Prostate gland (tissue), 2 donors: ENCODE measurements around the gene RACGAP1. TPM values are rescaled to one million over a fixed set of nuclear protein-coding genes. Genes with fewer than 3 reads are reported as not detected.

Experiments
- DNase-seq: peaks from one replicate; pipeline ENCODE4 v3.0.0-alpha.2; 2019; ENCODE audit warnings: low spot score
- H3K27ac ChIP-seq, 2 donors: fragments of 200-600 bp; sonication (generic); 2 replicates each; pipeline ENCODE4 v1.5.1; 2017 to 2019
- H3K27me3 ChIP-seq: fragments of 200-600 bp; sonication (generic); replicated peaks from 2 replicates; pipeline ENCODE4 v1.5.1; 2019; ENCODE audit not compliant: insufficient read depth
- H3K36me3 ChIP-seq, 2 donors: fragments of 200-600 bp; sonication (generic); 1 replicate in 1 of 2; 2 replicates in 1 of 2; pipeline versions ENCODE4 v1.5.1 to v1.8.1; 2017 to 2019
- H3K4me1 ChIP-seq: fragments of 200-600 bp; sonication (generic); replicated peaks from 2 replicates; pipeline ENCODE4 v1.5.1; 2019
- H3K4me3 ChIP-seq, 2 donors: fragments of 200-600 bp; sonication (generic); 2 replicates each; pipeline ENCODE4 v1.5.1; 2017 to 2019
- H3K9me3 ChIP-seq: fragments of 200-600 bp; sonication (generic); 2 replicates; pipeline ENCODE4 v1.5.1; 2017
- CTCF ChIP-seq, 4 experiments: fragments of 200-600 bp in 2 of 4; fragments of 450-650 bp in 2 of 4; sonication (generic) in 2 of 4; IDR thresholded peaks; 1 replicate in 3 of 4; 2 replicates in 1 of 4; pipeline ENCODE4 v1.5.1; 2016 to 2019; ENCODE audit warnings: antibody characterized with exemption in 4 of 4, mild to moderate bottlenecking in 2 of 4, moderate library complexity in 2 of 4
- POLR2A ChIP-seq: fragments of 450-650 bp; IDR thresholded peaks from one replicate; pipeline ENCODE4 v1.6.1; 2016; ENCODE audit warnings: antibody characterized with exemption, mild to moderate bottlenecking
- POLR2AphosphoS5 ChIP-seq: sonication (generic); formaldehyde crosslinking; IDR thresholded peaks from one replicate; pipeline ENCODE4 v1.6.1; 2017; ENCODE audit warnings: antibody characterized with exemption
- WGBS: methylation state at CpG from one replicate; pipeline ENCODE4 v1.1.5; 2018; 5-methylcytosine and 5-hydroxymethylcytosine counted together
- intact Hi-C: fragments of 100-400 bp; cut with DNase I; formaldehyde crosslinking; loops from one replicate; pipeline ENCODE4 v1.14.2; 2022
- total RNA-seq, 2 donors: library from RNA; depleted of rRNA; stranded (reverse); fragments of >200 nt; gene quantifications; one replicate each; pipeline ENCODE4 v1.1.0, GENCODE V29; 2016

RACGAP1 gene
- total RNA-seq, 2 donors from 2014 or later, result 9.1 to 18.9 TPM

GRCh38 chr12:50013361-50014147, 11.7 kb downstream of the RACGAP1 start:
- no peaks in the 10 kb centered on the region for H3K4me1 ChIP-seq
- no peaks in the 10 kb centered on the region for H3K27me3 ChIP-seq
- no peak overlapping the region for H3K4me3 ChIP-seq
- H3K36me3 ChIP-seq, result no peaks in the 10 kb centered on the region
- intact Hi-C loops, result no loop called here
- no peak overlapping the region for H3K27ac ChIP-seq
- 82% methylated on average over 2 of the region's 2 CpGs for WGBS
- TF ChIP-seq CTCF (IDR thresholded peaks at IDR 0.05) (no peak), POLR2AphosphoS5 (no peak), POLR2A (no peak)
- DNase-seq, result no peak
- no peaks in the 10 kb centered on the region for H3K9me3 ChIP-seq

- Histone ChIP-seq H3K27ac (no peak overlapping the region), H3K4me3 (no peak overlapping the region), H3K9me3 (no peaks in the 10 kb centered on the region), H3K36me3 (no peaks in the 10 kb centered on the region), H3K27me3 (no peaks in the 10 kb centered on the region), H3K4me1 (no peaks in the 10 kb centered on the region)
- TF ChIP-seq POLR2A (no peak), CTCF (IDR thresholded peaks at IDR 0.05) (no peak), POLR2AphosphoS5 (no peak)
- no peak for DNase-seq
- intact Hi-C loops, result no loop called here
- 72% methylated on average over 1 of the region's 1 CpG for WGBS
Measured at GRCh38 chr12:50006754-50007442, 18.4 kb downstream of the RACGAP1 start.

GRCh38 chr12:50006280-50006679, 19.0 kb downstream of the RACGAP1 start:
- Histone ChIP-seq H3K27me3 (no peaks in the 10 kb centered on the region), H3K27ac (no peak overlapping the region), H3K4me3 (no peak overlapping the region), H3K9me3 (no peaks in the 10 kb centered on the region), H3K36me3 (no peaks in the 10 kb centered on the region), H3K4me1 (no peaks in the 10 kb centered on the region)
- DNase-seq, result no peak
- 94% methylated on average over 7 of the region's 7 CpGs for WGBS
- no peak for TF ChIP-seq POLR2A
- TF ChIP-seq CTCF (IDR thresholded peaks at IDR 0.05), result no peak
- TF ChIP-seq POLR2AphosphoS5, result no peak
- intact Hi-C loops, result no loop called here

GRCh38 chr12:50005175-50005574, 20.1 kb downstream of the RACGAP1 start:
- Histone ChIP-seq H3K27me3 (no peaks in the 10 kb centered on the region), H3K4me1 (no peaks in the 10 kb centered on the region), H3K36me3 (no peaks in the 10 kb centered on the region), H3K27ac (no peak overlapping the region), H3K9me3 (no peaks in the 10 kb centered on the region), H3K4me3 (no peak overlapping the region)
- TF ChIP-seq POLR2AphosphoS5 (no peak), POLR2A (no peak), CTCF (IDR thresholded peaks at IDR 0.05) (no peak)
- intact Hi-C loops, result no loop called here
- DNase-seq, result no peak
- WGBS, result 76% methylated on average over 3 of the region's 3 CpGs

GRCh38 chr12:50004696-50005095, 20.6 kb downstream of the RACGAP1 start:
- no peaks in the 10 kb centered on the region for H3K36me3 ChIP-seq
- no peak overlapping the region for H3K4me3 ChIP-seq
- no peaks in the 10 kb centered on the region for H3K4me1 ChIP-seq
- H3K9me3 ChIP-seq, result no peaks in the 10 kb centered on the region
- intact Hi-C loops, result no loop called here
- H3K27ac ChIP-seq, result no peak overlapping the region
- no peak for DNase-seq
- no peaks in the 10 kb centered on the region for H3K27me3 ChIP-seq
- TF ChIP-seq POLR2AphosphoS5 (no peak), POLR2A (no peak), CTCF (IDR thresholded peaks at IDR 0.05) (no peak)
